HG02970 (cell line): Measurements from ENCODE around the gene HSDL1.

Source experiments
- ATAC-seq: cut with Tn5 transposase; IDR thresholded peaks from one replicate; pipeline ENCODE4 v1.9.1; 2021; ENCODE audit warnings: mild to moderate bottlenecking, moderate library complexity, moderate number of reproducible peaks; ENCODE audit not compliant: unreplicated experiment, low FRiP score

HSDL1 gene

DNA sequence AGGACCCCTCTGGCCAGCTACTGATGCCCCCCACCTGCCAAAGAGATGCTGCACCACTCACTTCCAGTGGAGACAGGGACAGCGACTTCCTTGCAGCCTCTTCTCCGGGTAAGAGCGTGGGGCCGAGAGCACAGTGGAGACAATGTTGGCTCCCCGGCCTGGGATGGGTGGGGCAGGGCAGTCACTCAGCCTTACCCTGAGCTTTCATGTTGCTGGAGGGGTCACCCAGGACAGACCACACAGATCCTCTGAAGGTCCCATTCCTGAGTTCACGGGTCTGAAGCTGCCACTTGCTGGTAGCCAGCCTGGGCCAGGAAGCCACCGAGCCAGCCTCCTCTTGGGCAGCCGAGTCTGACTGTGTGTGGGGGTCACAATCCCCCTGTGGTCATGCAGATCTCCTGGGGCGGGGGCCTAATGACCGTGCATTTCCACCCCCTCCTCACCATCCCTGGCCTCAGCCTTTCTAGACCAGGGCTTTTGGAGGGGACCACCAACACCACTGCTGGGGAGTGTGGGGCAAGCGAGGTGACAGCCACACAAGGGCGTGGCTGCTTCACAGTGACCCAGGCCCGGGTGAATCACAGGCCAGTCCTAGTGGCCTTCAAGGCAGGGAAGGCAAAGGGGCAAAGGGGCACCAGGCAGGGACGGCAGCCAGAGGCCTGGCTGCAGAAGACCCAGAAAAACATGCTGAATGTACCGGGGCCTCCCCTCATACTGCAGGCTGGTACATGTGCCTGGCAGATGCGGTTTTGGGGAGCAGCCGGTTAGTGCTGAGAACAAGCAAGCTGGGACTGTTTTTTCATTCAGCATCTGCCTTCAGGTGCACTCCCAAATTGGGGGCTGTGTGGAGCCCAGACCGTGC lies 31.4 kb upstream of the HSDL1 start:
- no peak for ATAC-seq

DNA sequence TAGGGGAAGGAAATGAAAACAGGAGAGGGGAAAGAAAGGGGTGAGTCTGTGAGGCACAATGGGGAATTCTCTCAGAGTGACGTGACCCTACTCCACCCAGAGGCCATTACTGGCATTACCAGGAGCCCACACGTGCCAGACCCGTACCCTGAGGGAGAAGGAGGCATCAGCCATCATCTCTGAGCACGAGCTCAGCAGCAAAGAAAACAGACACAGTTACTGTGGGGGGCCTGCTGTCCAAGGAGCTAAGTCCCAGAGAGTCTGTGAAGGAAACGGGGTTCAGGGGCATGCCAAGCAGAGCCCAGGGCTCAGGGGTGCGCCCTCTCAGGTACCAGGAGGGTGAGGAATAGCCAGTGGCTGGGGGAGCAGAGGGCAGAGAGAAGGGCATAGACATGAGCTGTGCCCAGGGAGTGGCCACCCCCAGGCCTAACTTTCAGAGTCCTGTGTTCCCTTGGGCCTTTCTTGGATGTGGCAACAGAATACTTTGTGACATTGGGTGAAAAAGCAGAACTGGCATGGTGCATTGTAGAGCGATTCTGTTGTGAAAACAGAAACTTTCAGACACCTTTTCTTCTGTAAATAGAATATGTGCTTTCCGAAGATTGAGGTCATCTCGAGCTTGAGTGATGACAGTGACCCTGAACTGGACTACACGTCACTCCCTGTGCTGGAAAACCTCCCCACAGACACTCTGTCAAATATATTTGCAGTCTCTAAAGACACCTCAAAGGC lies 30.5 kb upstream of the HSDL1 start:
- no peak for ATAC-seq

DNA sequence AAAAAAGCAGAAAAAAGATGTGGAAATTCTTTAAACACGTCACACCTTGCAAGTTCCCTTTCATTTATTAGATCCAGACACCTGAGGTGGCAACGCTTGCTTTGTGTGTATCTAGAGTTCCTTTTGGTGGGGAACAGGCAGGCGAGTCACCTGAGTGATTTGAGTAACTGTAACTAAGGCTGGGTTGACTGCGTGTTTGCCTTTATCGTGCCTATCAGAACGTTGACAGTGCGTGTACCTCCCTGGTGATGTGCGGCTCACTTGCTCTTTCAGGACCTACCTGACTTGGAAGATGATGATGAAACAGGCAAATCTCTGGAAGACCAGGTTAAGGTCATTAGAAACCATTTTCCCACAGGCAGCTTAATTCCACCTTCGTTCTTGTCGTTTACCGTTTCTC lies 29.4 kb upstream of the HSDL1 start:
- no peak for ATAC-seq

- ATAC-seq = no peak
These were observed 24.9 kb upstream of the HSDL1 start for GRCh38 chr16:84169765-84170310.

- no peak for ATAC-seq
These were observed 22.1 kb upstream of the HSDL1 start for GRCh38 chr16:84166796-84167695.

DNA sequence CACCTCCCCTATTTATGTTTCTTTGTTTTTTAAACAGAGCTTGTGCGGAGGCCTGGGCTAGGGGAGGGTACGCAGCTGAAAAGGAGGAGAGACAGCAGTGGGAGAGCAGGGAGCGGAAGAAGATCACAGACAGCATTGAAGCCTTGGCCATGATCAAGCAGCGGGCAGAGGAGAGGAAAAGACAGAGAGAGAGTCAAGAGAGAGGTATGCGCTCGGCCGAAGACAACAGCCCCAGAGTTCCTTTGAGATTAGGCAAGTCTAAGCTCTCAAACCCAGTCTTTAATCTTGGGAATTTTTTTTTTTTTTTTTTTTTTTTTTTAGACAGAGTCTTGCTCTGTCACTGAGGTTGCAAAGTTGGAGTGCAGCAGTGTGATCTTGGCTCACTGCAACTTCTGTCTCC lies 20.8 kb upstream of the HSDL1 start:
- no peak for ATAC-seq

DNA sequence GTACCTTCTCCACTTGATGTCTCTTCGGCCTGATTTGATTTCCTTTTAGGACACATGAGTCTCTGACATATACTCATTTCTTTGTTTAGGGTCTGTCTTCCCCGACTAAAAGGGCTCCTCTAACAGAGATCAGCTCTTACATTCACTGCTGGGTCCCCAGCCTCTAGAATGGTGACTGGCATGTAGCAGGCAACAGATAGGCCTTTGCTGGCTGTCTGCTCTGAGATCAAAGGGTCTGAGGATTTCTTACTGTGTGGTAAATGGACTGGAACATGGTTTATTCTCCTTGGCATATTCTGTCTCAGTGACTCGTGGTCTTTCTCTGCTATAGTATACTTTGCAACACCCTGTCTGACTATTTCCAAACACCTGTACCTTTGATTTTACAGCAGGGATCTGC lies 16.8 kb upstream of the HSDL1 start:
- ATAC-seq = no peak

DNA sequence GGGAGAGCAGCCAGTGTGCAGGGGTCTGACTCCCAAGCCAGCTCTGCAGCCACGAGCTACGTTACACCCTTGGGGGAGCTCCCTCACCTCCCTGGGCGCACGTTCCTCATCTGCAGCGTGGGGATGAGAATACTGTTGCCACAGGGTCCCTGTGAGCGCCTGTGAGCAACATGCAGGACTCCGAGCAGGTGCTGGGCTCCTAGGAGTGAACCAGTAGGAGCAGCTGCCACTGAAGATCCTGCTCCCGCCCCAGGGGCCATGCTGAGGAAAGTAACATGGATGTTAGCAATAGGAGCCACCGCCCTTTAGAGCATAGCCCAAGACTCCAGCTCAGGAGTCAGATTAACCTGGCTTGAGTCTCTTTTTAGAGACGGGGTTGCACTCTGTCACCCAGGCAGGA lies 16.1 kb upstream of the HSDL1 start:
- no peak for ATAC-seq

GRCh38 chr16:84159800-84160199 lies 14.8 kb upstream of the HSDL1 start:
- no peak for ATAC-seq

DNA sequence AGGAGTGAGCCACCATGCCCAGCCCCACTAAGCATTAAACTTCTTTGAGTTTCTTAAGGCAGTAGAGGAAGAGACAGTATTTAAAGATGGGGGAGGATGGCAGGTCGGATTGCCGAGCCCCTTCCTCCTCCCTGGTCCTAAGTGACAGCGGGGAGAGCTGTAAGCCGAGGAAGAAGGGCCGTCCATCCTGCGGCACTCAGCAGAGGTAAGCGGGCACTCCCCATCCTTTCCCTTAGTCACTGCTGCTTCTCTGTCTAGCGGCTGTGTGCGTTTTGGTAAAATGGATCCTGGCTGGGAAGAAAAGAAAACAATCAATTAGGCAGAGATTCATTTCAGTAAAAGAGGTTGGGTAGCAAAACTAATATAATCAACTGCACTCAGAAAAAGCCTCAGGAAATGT lies 14.0 kb upstream of the HSDL1 start:
- ATAC-seq = no peak

GRCh38 chr16:84156342-84156784 lies 11.4 kb upstream of the HSDL1 start:
- no peak for ATAC-seq

GRCh38 chr16:84155771-84156170 lies 10.8 kb upstream of the HSDL1 start:
- ATAC-seq = no peak

DNA sequence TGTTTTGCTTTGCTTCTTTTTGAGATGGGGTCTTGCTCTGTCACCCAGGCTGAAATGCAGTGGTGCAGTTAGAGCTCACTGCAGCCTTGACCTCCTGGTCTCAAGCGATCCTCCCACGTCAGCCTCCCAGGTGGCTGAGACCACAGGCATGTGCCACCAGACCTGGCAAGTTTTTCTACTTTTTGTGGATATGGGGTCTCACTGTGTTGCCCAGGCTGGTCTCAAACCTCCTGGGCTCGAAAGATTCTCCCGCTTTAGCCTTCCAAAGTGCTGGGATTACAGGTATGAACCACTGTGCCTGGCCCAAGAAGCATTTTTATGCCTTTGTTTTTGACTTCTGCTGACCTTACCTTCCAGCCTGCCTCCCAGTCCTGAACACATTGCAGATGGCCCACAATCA lies 10.2 kb upstream of the HSDL1 start:
- ATAC-seq = no peak

- ATAC-seq = no peak
These were observed 8.8 kb upstream of the HSDL1 start for GRCh38 chr16:84153660-84154214.

DNA sequence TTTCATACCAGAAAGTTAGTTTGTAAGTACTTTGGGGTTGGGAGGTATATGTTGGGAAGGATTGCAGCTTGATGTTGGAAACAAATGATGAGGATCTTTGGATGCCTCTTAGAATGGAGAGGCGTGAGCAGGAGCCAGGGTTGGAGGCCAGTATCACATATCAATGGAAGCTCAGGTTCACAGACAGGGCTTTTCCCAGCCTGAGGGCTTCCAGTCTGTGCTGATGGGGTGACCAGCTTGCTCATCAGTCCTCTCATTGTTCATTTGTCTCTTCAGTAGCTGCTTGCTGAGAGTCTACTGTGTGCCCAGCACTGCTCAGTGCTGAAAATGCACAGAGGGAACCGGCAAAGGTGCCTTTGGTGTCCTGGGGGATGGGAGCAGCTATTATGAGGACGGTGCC lies 5.9 kb upstream of the HSDL1 start:
- no peak for ATAC-seq

- ATAC-seq = peak; percentile 16
These were observed 643 bp downstream of the HSDL1 start for GRCh38 chr16:84144209-84144858.

- no peak for ATAC-seq
These were observed 1.2 kb downstream of the HSDL1 start for GRCh38 chr16:84143784-84144199.

GRCh38 chr16:84143081-84143480 lies 1.9 kb downstream of the HSDL1 start:
- ATAC-seq = no peak

DNA sequence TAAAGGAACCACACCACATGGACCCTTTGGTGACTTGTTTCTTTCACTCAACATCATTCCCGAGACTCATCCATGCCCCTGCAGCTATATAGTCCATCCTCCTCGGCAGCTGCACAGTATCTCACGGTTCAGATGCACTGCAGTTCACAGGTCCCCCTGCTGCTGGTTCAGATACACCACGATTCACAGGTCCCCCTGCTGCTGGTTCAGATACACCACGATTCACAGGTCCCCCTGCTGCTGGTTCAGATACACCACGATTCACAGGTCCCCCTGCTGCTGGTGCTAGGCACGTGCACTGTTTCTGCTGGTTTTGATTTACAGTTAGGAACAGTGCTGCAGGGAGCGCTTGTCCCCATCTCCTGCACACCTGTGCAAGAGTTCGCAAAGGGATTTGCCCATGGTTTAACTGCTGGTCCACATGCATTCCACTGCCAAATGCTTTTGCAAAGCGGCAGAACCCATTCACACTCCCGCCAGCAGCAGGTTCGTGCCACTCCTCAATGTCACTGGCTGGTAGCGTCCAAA lies 3.8 kb downstream of the HSDL1 start:
- ATAC-seq = no peak
